DMS114 treated with DMSO at 0.1 percent for 48 hours (cell line): ENCODE results near the gene RAD51B.
"Not testable (repeated sequence)": the region's sequence is repeated elsewhere in the genome, so short reads cannot be mapped to it uniquely, and the experiment has no call there.

Experiments
- DNase-seq: peaks from one replicate; lab custom pipeline; 2025; ENCODE audit not compliant: unreplicated experiment; lab: John Stamatoyannopoulos, UW

The RAD51B gene

GRCh38 chr14:68418174-68419118 is 598.9 kb downstream of the RAD51B start:
- DNase-seq = no peak

GRCh38 chr14:68420350-68420749 is 600.8 kb downstream of the RAD51B start:
- DNase-seq = no peak

GRCh38 chr14:68421116-68421515 is 601.5 kb downstream of the RAD51B start:
- no peak for DNase-seq

GRCh38 chr14:68423686-68424085 is 604.1 kb downstream of the RAD51B start:
- no peak for DNase-seq

- DNase-seq = no peak
Observed at GRCh38 chr14:68424443-68425172, 605.0 kb downstream of the RAD51B start.

- DNase-seq = no peak
Observed at GRCh38 chr14:68426661-68427549, 607.3 kb downstream of the RAD51B start.

GRCh38 chr14:68427550-68427890 is 607.9 kb downstream of the RAD51B start:
- no peak for DNase-seq

GRCh38 chr14:68428900-68429299 is 609.3 kb downstream of the RAD51B start:
- not testable (repeated sequence) for DNase-seq

- not testable (repeated sequence) for DNase-seq
Observed at GRCh38 chr14:68434173-68434572, 614.6 kb downstream of the RAD51B start.

GRCh38 chr14:68435631-68436030 is 616.1 kb downstream of the RAD51B start:
- not testable (repeated sequence) for DNase-seq

- DNase-seq = no peak
Observed at GRCh38 chr14:68439676-68440075, 620.1 kb downstream of the RAD51B start.

GRCh38 chr14:68440820-68441219 is 621.2 kb downstream of the RAD51B start:
- no peak for DNase-seq

GRCh38 chr14:68441542-68441941 is 622.0 kb downstream of the RAD51B start:
- DNase-seq = no peak

GRCh38 chr14:68442828-68443629 is 623.5 kb downstream of the RAD51B start:
- no peak for DNase-seq

- no peak for DNase-seq
Observed at GRCh38 chr14:68444449-68445168, 625.0 kb downstream of the RAD51B start.

- no peak for DNase-seq
Observed at GRCh38 chr14:68446243-68447040, 626.9 kb downstream of the RAD51B start.

- DNase-seq = no peak
Observed at GRCh38 chr14:68447581-68448251, 628.1 kb downstream of the RAD51B start.

GRCh38 chr14:68448252-68448902 is 628.8 kb downstream of the RAD51B start:
- DNase-seq = no peak
